ENCODE data around the gene FAM163B. TPM values are rescaled to one million over a fixed set of nuclear protein-coding genes. Genes with fewer than 3 reads are reported as not detected.

The FAM163B gene
- total and polyA plus RNA-seq, 5 donors from 2014 or later = not detected

DNA sequence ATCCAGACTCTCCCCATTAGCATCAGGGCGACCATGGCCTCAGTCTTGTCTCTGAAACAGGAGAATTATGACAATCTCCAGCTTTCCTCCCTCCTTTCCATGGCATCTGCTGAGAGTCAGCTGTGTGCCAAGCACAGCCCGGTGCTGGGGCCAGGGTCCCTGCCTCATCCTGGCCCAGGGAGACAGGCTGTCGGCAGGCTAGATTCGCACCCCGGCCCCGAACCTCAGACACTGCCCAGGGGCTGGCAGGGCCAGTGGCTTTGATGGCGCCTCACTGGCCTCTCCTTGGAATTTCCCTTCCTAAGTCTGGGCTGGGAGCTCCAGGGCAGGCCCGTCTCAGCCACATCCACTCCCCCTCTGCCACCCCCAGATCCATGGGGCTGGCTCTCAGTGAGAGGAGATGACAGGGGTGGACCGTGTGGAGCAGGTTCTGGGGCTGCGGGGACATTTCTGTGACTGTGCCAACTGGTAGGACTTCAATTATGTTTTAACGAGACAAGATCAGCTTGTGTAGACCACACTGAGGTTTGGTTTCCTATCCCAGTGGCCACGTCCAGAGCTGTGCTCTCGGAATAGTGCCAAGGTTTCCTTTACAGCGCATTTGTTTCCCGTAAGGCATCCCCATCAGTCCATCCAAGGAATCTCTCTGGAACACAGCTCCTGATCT, 15.5 kb downstream of the FAM163B start:
- Mint-ChIP-seq H3K27me3 (peaks cover 4% of the 10 kb centered on the region), H3K4me3 (no peak overlapping the region), H3K27ac (no peak overlapping the region), H3K9me3 (peaks cover 1 to 11% (median 7%) of the 10 kb centered on the region in 7 donors), H3K36me3 (no peaks in the 10 kb centered on the region), H3K4me1 (no peaks in the 10 kb centered on the region)
- Histone ChIP-seq H3K4me3 (ENCODE audit: low read depth, low read length) (no peak overlapping the region), H3K9me3 (ENCODE audit: control insufficient read depth in 2 of 2, low read length in 2 of 2) (peaks cover 14 to 23% of the 10 kb centered on the region in 2 experiments), H3K36me3 (ENCODE audit: control insufficient read depth, insufficient read depth, low read length) (no peaks in the 10 kb centered on the region), H3K27me3 (ENCODE audit: control insufficient read depth, insufficient read depth, low read length) (no peaks in the 10 kb centered on the region), H3K4me1 (ENCODE audit: control insufficient read depth, insufficient read depth, low read length, poor library complexity, severe bottlenecking) (no peaks in the 10 kb centered on the region), H3K27ac (ENCODE audit: insufficient read depth, low read length, poor library complexity, severe bottlenecking) (no peak overlapping the region)
- no peak for DNase-seq
- no peak for ATAC-seq (ENCODE audit: low read depth in 2 of 2)

DNA sequence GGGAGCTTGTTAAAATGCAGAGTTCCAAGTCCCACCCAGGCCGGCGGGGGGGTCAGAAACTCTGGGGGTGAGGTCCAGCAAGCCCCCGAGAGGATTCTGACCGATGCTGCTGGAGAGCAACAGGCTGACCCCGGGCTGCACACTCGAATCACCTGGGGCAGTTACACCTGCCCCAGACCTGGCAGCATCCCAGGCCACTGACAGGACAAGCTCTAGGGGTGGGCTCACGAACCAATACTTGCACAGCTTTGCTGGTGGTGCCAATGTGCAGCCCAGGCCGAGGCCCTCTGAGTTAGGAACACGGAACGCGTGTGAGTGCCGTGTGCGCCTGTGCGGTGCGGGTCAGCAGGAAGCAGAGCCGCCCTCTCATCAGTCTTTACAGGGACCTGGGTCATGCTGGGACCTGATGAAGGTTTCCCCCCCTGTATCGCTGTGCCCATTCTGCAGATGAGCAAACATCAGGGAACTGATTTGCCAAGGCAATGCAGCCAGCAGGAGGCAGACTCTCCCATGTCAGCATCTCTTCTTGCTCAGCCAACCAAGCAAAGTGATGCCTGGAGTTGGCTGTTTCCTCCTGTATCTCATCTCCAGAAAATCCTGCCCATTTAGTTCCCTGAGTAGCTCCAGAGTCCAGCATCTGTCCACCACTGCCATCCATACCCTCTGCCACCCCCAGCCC, 16.3 kb downstream of the FAM163B start:
- no peak for ATAC-seq (ENCODE audit: low read depth in 2 of 2)
- Mint-ChIP-seq H3K27me3 (peaks cover 4% of the 10 kb centered on the region), H3K27ac (peak overlapping the region in 2 of 3 donors; percentile 44 to 74), H3K36me3 (no peaks in the 10 kb centered on the region), H3K4me1 (no peaks in the 10 kb centered on the region), H3K4me3 (no peak overlapping the region), H3K9me3 (peaks cover 3 to 13% (median 7%) of the 10 kb centered on the region in 7 donors)
- Histone ChIP-seq H3K27ac (ENCODE audit: insufficient read depth, low read length, poor library complexity, severe bottlenecking) (no peak overlapping the region), H3K36me3 (ENCODE audit: control insufficient read depth, insufficient read depth, low read length) (no peaks in the 10 kb centered on the region), H3K4me1 (ENCODE audit: control insufficient read depth, insufficient read depth, low read length, poor library complexity, severe bottlenecking) (no peaks in the 10 kb centered on the region), H3K4me3 (ENCODE audit: low read depth, low read length) (no peak overlapping the region), H3K9me3 (ENCODE audit: control insufficient read depth in 2 of 2, low read length in 2 of 2) (peaks cover 13 to 20% of the 10 kb centered on the region in 2 experiments), H3K27me3 (ENCODE audit: control insufficient read depth, insufficient read depth, low read length) (no peaks in the 10 kb centered on the region)
- DNase-seq = peak in 1 of 3 donors; percentile 39

DNA sequence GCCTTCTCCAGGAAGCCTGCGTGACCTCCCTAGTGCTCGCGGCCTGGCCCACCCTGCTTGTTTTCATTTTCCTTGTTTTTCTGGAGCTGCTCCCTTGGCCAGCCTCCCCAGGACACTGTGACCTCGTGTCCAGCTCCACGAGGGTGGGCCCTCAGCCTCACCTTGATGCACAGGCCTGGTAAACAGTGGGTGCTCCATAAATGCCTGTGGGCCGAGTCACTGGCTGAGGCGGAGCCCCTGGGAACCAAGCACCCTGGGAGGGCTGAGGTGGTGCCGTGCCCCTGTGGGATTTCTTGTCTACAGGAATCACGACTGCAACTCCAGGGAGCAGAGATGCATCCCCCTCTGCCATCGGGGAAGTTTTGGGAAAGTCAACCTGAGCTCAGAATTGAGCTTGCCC, 17.2 kb downstream of the FAM163B start:
- Histone ChIP-seq H3K36me3 (ENCODE audit: control insufficient read depth, insufficient read depth, low read length) (no peaks in the 10 kb centered on the region), H3K27me3 (ENCODE audit: control insufficient read depth, insufficient read depth, low read length) (no peaks in the 10 kb centered on the region), H3K9me3 (ENCODE audit: control insufficient read depth in 2 of 2, low read length in 2 of 2) (peaks cover 5 to 11% of the 10 kb centered on the region in 2 experiments), H3K4me3 (ENCODE audit: low read depth, low read length) (no peak overlapping the region), H3K27ac (ENCODE audit: insufficient read depth, low read length, poor library complexity, severe bottlenecking) (no peak overlapping the region), H3K4me1 (ENCODE audit: control insufficient read depth, insufficient read depth, low read length, poor library complexity, severe bottlenecking) (no peaks in the 10 kb centered on the region)
- Mint-ChIP-seq H3K27ac (no peak overlapping the region), H3K36me3 (no peaks in the 10 kb centered on the region), H3K27me3 (peaks cover 4% of the 10 kb centered on the region), H3K4me1 (no peaks in the 10 kb centered on the region), H3K9me3 (peaks cover 1 to 6% (median 2%) of the 10 kb centered on the region in 7 donors), H3K4me3 (no peak overlapping the region)
- no peak for DNase-seq
- ATAC-seq (ENCODE audit: low read depth in 2 of 2) = no peak

DNA sequence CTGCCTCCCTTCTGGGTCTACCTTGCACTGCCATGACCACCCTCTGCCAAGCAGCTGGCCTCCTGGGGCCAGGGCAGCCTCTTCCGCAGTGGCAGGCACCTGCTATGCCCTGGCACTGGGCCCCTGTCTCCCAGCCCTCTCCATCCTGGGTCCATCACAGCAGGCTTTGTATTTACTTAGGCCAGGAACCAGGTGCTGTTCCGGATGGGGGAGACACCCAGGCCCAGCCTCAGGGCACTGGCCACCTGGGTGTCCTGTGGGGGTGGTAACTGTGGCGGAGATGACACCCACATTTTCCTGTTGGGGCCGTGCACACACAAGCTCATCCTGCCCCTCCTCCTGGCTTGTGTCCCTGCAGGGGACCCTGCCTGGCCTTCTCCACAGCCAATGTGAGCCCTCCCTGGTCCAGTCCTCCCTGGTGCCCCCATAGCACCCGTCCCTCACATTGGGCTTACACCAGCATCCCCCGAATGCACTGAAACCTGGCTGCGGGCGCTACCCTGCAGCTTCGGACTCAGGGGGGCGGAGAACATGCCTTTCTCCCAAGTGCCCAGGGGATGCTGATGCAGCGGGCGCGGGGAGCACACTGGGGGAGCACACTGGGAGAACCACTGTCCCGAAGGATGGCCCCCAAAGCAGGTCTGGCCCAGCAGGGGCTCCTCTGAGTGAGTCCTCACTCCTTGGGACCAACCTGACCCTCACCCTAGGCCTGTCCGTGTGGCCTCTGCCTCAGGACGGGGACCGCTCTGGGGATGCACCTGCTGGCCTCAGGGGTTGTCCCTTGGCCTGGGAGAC, 17.9 kb downstream of the FAM163B start:
- DNase-seq (no peak), ATAC-seq (ENCODE audit: low read depth in 2 of 2) (no peak)
- Histone ChIP-seq H3K27me3 (ENCODE audit: control insufficient read depth, insufficient read depth, low read length) (no peaks in the 10 kb centered on the region), H3K4me3 (ENCODE audit: low read depth, low read length) (no peak overlapping the region), H3K27ac (ENCODE audit: insufficient read depth, low read length, poor library complexity, severe bottlenecking) (no peak overlapping the region), H3K9me3 (ENCODE audit: control insufficient read depth in 2 of 2, low read length in 2 of 2) (peaks cover 0 to 4% of the 10 kb centered on the region in 2 experiments), H3K4me1 (ENCODE audit: control insufficient read depth, insufficient read depth, low read length, poor library complexity, severe bottlenecking) (no peaks in the 10 kb centered on the region), H3K36me3 (ENCODE audit: control insufficient read depth, insufficient read depth, low read length) (no peaks in the 10 kb centered on the region)
- peaks cover 0 to 4% (median 0%) of the 10 kb centered on the region in 7 donors for H3K9me3 Mint-ChIP-seq
- H3K27me3 Mint-ChIP-seq = peaks cover 4% of the 10 kb centered on the region
- no peaks in the 10 kb centered on the region for H3K36me3 Mint-ChIP-seq
- no peaks in the 10 kb centered on the region for H3K4me1 Mint-ChIP-seq
- H3K4me3 Mint-ChIP-seq = no peak overlapping the region
- H3K27ac Mint-ChIP-seq = no peak overlapping the region

DNA sequence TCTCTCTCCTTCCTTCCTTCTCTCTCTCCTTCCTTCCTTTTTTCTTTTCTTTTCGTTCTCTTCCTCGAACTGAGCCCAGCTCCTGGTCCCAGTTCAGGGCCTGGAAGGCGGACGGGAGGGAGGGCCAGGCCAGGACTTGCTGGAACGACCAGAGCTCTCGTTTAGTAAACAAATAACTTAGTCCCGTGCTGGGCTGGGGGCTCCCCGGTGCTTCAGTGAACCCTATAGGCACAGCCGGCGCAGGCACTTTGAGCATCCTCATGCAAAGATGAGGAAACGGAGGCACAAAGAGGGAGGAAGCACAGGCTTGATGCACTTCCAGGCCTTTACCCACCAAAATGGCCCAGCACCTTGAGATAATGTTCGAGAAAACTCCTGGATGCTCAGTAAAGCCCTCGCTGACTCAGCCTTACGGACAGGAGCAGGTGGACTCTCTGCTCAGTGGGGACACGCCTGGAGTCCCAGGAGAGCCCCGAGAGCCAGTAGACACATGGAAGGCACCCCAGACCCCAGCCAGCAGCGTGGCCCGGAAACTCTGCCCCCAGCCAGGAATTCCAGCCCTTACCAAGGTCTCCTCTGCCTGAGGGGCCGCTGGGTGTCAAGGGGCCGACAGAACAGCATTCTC, 18.8 kb downstream of the FAM163B start:
- Mint-ChIP-seq H3K9me3 (peaks cover 0 to 2% (median 0%) of the 10 kb centered on the region in 7 donors), H3K4me3 (no peak overlapping the region), H3K27ac (no peak overlapping the region), H3K36me3 (no peaks in the 10 kb centered on the region), H3K27me3 (no peaks in the 10 kb centered on the region), H3K4me1 (peaks cover 0 to 2% (median 0%) of the 10 kb centered on the region in 4 donors)
- H3K36me3 ChIP-seq (ENCODE audit: control insufficient read depth, insufficient read depth, low read length) = no peaks in the 10 kb centered on the region
- H3K4me3 ChIP-seq (ENCODE audit: low read depth, low read length) = no peak overlapping the region
- no peaks in the 10 kb centered on the region for H3K9me3 ChIP-seq (ENCODE audit: control insufficient read depth in 2 of 2, low read length in 2 of 2)
- H3K27ac ChIP-seq (ENCODE audit: insufficient read depth, low read length, poor library complexity, severe bottlenecking) = no peak overlapping the region
- ATAC-seq (ENCODE audit: low read depth in 2 of 2) (no peak), DNase-seq (no peak)
- no peaks in the 10 kb centered on the region for H3K4me1 ChIP-seq (ENCODE audit: control insufficient read depth, insufficient read depth, low read length, poor library complexity, severe bottlenecking)
- H3K27me3 ChIP-seq (ENCODE audit: control insufficient read depth, insufficient read depth, low read length) = no peaks in the 10 kb centered on the region

DNA sequence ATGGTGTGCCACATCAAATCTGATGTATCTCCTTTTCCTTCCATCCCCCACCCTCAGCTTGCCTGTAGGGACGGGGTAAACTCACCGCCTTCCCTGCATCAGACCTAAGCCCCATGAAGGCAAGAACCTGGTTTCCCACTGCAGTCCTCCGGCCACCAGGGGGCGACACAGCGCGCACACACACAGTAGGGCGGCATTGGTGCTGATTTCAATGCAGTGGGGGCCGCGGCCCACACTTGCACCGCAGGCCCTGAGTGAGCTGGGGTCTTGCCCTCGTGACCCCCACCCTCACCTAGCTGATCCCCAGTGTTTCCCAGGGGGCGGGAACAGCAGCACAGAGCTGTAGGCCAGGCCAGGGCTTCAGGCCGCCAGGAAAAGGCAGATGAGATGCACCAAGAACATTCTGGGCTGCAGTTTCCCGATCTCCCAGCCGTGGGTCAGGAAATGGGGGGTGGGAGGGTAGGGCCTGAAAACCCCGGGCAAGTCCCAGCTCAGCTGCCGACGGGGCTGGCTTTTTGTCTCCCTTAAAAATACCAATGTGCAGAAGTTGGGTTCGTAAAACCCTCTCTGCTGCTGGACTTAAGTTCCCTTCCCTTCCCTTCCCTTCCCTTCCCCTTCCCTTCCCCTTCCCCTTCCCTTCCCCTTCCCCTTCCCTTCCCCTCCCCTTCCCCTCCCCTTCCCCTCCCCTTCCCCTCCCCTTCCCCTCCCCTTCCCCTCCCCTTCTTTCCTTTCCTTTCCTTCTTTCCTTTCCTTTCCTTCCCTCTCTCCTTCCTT, 19.5 kb downstream of the FAM163B start:
- DNase-seq (peak; percentile 21 to 28 (median 25)), ATAC-seq (ENCODE audit: low read depth in 2 of 2) (no peak)
- Mint-ChIP-seq H3K27me3 (peaks cover 2% of the 10 kb centered on the region), H3K36me3 (no peaks in the 10 kb centered on the region), H3K27ac (no peak overlapping the region), H3K4me3 (no peak overlapping the region), H3K9me3 (peaks cover 0 to 2% (median 0%) of the 10 kb centered on the region in 7 donors), H3K4me1 (peaks cover 0 to 4% (median 0%) of the 10 kb centered on the region in 4 donors)
- H3K36me3 ChIP-seq (ENCODE audit: control insufficient read depth, insufficient read depth, low read length) = no peaks in the 10 kb centered on the region
- no peaks in the 10 kb centered on the region for H3K4me1 ChIP-seq (ENCODE audit: control insufficient read depth, insufficient read depth, low read length, poor library complexity, severe bottlenecking)
- no peaks in the 10 kb centered on the region for H3K9me3 ChIP-seq (ENCODE audit: control insufficient read depth in 2 of 2, low read length in 2 of 2)
- H3K27ac ChIP-seq (ENCODE audit: insufficient read depth, low read length, poor library complexity, severe bottlenecking) = no peak overlapping the region
- H3K27me3 ChIP-seq (ENCODE audit: control insufficient read depth, insufficient read depth, low read length) = no peaks in the 10 kb centered on the region
- no peak overlapping the region for H3K4me3 ChIP-seq (ENCODE audit: low read depth, low read length)

DNA sequence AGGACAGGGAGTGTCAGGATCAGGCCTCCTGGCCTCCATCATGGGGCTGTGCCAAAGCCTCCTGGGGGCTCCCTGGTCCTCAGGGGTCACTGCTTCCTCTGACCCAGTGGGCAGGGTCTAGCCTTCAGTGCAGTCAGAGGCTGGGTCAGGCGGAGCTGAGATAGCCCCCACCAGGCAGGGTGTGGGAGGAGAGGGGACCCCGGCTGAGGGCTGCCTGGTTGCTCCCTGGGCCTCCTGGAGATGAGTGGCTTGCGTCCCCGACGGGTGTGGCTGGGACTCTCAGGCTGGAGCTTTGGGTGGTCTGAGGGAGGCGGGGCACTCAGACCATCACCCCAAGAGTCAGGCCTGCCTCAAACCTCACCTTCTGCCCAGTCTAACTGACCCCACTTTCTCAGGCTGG, 21.7 kb downstream of the FAM163B start:
- no peak overlapping the region for H3K4me3 Mint-ChIP-seq
- H3K9me3 Mint-ChIP-seq = peaks cover 0 to 2% (median 0%) of the 10 kb centered on the region in 7 donors
- Histone ChIP-seq H3K36me3 (ENCODE audit: control insufficient read depth, insufficient read depth, low read length) (no peaks in the 10 kb centered on the region), H3K4me3 (ENCODE audit: low read depth, low read length) (no peak overlapping the region), H3K27me3 (ENCODE audit: control insufficient read depth, insufficient read depth, low read length) (no peaks in the 10 kb centered on the region), H3K9me3 (ENCODE audit: control insufficient read depth in 2 of 2, low read length in 2 of 2) (no peaks in the 10 kb centered on the region), H3K27ac (ENCODE audit: insufficient read depth, low read length, poor library complexity, severe bottlenecking) (no peak overlapping the region), H3K4me1 (ENCODE audit: control insufficient read depth, insufficient read depth, low read length, poor library complexity, severe bottlenecking) (no peaks in the 10 kb centered on the region)
- DNase-seq = no peak
- H3K36me3 Mint-ChIP-seq = no peaks in the 10 kb centered on the region
- H3K27ac Mint-ChIP-seq = no peak overlapping the region
- ATAC-seq (ENCODE audit: low read depth in 2 of 2) = no peak
- H3K27me3 Mint-ChIP-seq = peaks cover 9% of the 10 kb centered on the region
- peaks cover 0 to 9% (median 0%) of the 10 kb centered on the region in 4 donors for H3K4me1 Mint-ChIP-seq

All from CD4-positive, CD25-positive, alpha-beta regulatory T cell (primary cell).